HEK293T (cell line): ENCODE results near the gene IGSF9B.

ENCODE experiments used
- CTCF ChIA-PET: fragments of 350-600 bp; formaldehyde crosslinking; extraction: SDS; loops from one replicate; lab custom pipeline; 2021; ENCODE audit warnings: antibody characterized with exemption, inconsistent platforms; lab: Yijun Ruan, JAX
- POLR2A ChIA-PET: fragments of 350-600 bp; formaldehyde crosslinking; extraction: SDS; loops from one replicate; lab custom pipeline; 2020; ENCODE audit warnings: antibody characterized with exemption, inconsistent platforms; lab: Yijun Ruan, JAX
- DNase-seq: peaks from one replicate; pipeline ENCODE4 v3.0.0; 2012; ENCODE audit warnings: mixed read lengths; ENCODE audit errors: extremely low spot score
- ARNT ChIP-seq: fragments of 450-650 bp; IDR thresholded peaks from 2 replicates; pipeline ENCODE4 v1.6.1; 2017; ENCODE audit warnings: mild to moderate bottlenecking
- BHLHE40 ChIP-seq: fragments of 450-650 bp; IDR thresholded peaks from 2 replicates; pipeline ENCODE4 v1.6.1; 2016; ENCODE audit warnings: mild to moderate bottlenecking, moderate library complexity, borderline replicate concordance
- CTBP1 ChIP-seq: fragments of 450-650 bp; IDR thresholded peaks from 2 replicates; pipeline ENCODE4 v1.6.1; 2016; ENCODE audit warnings: borderline replicate concordance
- ELF4 ChIP-seq: fragments of 450-650 bp; IDR thresholded peaks from 2 replicates; pipeline ENCODE4 v1.6.1; 2017; ENCODE audit warnings: antibody characterized with exemption
- FOXA1 ChIP-seq: fragments of 450-650 bp; IDR thresholded peaks from 2 replicates; pipeline ENCODE4 v1.6.1; 2016; ENCODE audit warnings: mild to moderate bottlenecking
- FOXK2 ChIP-seq: fragments of 450-650 bp; IDR thresholded peaks from 2 replicates; pipeline ENCODE4 v1.6.1; 2016; ENCODE audit warnings: mild to moderate bottlenecking
- FOXM1 ChIP-seq: fragments of 450-650 bp; IDR thresholded peaks from 2 replicates; pipeline ENCODE4 v1.6.1; 2017; ENCODE audit warnings: mild to moderate bottlenecking, borderline replicate concordance
- HDGF ChIP-seq: fragments of 450-650 bp; IDR thresholded peaks from 2 replicates; pipeline ENCODE4 v1.6.1; 2017; ENCODE audit warnings: antibody characterized with exemption, borderline replicate concordance
- L3MBTL2 ChIP-seq: fragments of 450-650 bp; conservative IDR thresholded peaks from 2 replicates; pipeline ENCODE4 v1.6.1; 2016; ENCODE audit warnings: mild to moderate bottlenecking
- LEF1 ChIP-seq: fragments of 450-650 bp; IDR thresholded peaks from 2 replicates; pipeline ENCODE4 v1.6.1; 2017; ENCODE audit warnings: mild to moderate bottlenecking, borderline replicate concordance
- NFRKB ChIP-seq: fragments of 450-650 bp; IDR thresholded peaks from 2 replicates; pipeline ENCODE4 v1.6.1; 2016; ENCODE audit warnings: mild to moderate bottlenecking, moderate library complexity
- SP1 ChIP-seq: fragments of 450-650 bp; IDR thresholded peaks from 2 replicates; pipeline ENCODE4 v1.6.1; 2017
- SUZ12 ChIP-seq: fragments of 450-650 bp; IDR thresholded peaks from 2 replicates; pipeline ENCODE4 v1.6.1; 2016; ENCODE audit warnings: mild to moderate bottlenecking
- TARDBP ChIP-seq: fragments of 450-650 bp; IDR thresholded peaks from 2 replicates; pipeline ENCODE4 v1.6.1; 2016
- ZNF384 ChIP-seq: fragments of 450-650 bp; IDR thresholded peaks from 2 replicates; pipeline ENCODE4 v1.6.1; 2016
- TF ChIP-seq, protein P1 (sequence below): fragments of 450-650 bp; IDR thresholded peaks from 2 replicates; pipeline ENCODE4 v1.6.1; 2016

IGSF9B gene

DNA sequence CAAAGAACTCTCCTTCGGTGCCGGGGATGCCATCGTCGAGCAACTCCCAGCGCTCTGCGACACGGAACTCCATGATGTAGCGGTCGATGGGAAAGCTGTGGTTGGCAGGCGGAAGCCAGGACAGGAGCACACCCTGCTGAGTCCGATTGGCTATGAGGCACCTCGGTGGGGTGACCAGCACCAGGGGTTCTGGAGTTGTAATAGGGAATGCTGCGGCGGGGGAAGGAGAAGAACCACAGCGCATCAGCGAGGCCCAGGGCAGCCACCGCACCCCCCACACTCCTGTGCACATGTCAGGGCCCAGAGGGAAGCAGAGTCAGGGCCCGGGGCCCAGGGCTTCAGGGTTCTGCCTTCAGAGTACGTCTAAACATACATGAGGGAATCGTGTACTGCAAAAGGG, 31.0 kb downstream of the IGSF9B start:
- DNase-seq, result no peak
- CTCF ChIA-PET, result no interaction called here
- POLR2A ChIA-PET, result no interaction called here
- TF ChIP-seq CTBP1 (no peak), LEF1 (no peak), FOXM1 (no peak), HDGF (no peak), BHLHE40 (no peak), L3MBTL2 (no peak), FOXA1 (no peak), SUZ12 (no peak), ARNT (no peak), NFRKB (no peak), ELF4 (no peak), TARDBP (no peak), SP1 (no peak)
- TF ChIP-seq, protein P1, sequence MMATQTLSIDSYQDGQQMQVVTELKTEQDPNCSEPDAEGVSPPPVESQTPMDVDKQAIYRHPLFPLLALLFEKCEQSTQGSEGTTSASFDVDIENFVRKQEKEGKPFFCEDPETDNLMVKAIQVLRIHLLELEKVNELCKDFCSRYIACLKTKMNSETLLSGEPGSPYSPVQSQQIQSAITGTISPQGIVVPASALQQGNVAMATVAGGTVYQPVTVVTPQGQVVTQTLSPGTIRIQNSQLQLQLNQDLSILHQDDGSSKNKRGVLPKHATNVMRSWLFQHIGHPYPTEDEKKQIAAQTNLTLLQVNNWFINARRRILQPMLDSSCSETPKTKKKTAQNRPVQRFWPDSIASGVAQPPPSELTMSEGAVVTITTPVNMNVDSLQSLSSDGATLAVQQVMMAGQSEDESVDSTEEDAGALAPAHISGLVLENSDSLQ, result no peak

- CTCF ChIA-PET, result interaction anchor here (1.3 kb wide), 1 partner anchor 121 kb away, joined by 4 read pairs; no protein-coding TSS in a partner anchor
- TF ChIP-seq LEF1 (no peak), L3MBTL2 (no peak), SP1 (no peak)
- TF ChIP-seq, protein P1, result no peak
- DNase-seq, result no peak
- POLR2A ChIA-PET, result no interaction called here
These were observed 32.1 kb downstream of the IGSF9B start for GRCh38 chr11:133924661-133925060.

DNA sequence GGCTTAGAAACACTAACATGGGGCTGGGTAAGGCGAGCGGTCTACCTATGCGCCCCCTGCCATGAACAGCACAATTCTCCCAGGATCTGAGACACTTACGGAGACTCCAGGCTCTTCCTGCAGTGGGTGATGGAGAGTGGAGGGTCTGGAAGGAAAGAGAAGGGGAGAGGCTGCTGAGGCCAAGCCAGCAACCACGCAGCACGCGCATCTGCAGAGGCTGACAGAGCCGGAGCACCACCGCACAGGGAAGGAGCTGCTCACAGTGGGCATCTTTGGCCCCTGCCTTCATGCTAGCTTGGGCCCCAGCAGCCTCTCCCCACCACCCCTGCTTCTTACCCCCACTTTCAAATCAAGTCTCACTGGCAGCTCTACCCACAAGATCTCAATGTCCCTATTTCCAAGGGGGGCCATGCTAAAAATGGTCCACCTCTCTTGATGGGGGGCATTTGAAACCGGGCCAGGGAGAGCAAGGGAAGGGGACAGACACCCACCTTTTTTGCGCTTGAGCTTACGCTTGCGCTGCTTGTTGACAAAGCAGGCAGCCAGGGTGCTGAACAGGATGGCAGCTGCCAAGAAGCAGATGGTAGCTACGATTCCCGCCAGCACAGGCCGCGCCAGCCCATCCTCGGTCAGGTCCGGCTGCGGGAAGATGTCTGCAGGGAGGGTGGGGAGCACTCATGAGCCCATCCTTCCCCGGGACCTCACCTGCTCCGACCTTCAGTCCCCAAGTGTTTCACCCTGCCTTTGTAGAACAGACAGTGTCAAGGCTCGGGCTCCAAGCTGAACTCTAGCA, 34.5 kb downstream of the IGSF9B start:
- no peak for DNase-seq
- ChIA-PET POLR2A (interaction anchor here (0.9 to 1.1 kb wide), 2 partner anchors 35 to 112 kb away, joined by 3 to 4 read pairs; no protein-coding TSS in a partner anchor), CTCF (no interaction called here)
- TF ChIP-seq LEF1 (no peak), FOXK2 (no peak), ELF4 (no peak), CTBP1 (no peak)

GRCh38 chr11:133921513-133921912, 35.3 kb downstream of the IGSF9B start:
- POLR2A ChIA-PET, result no interaction called here
- no peak for TF ChIP-seq ELF4
- TF ChIP-seq, protein P1, result no peak
- TF ChIP-seq SUZ12, result no peak
- TF ChIP-seq CTBP1, result no peak
- no peak for TF ChIP-seq BHLHE40
- no peak for TF ChIP-seq L3MBTL2
- TF ChIP-seq HDGF, result no peak
- no peak for TF ChIP-seq ZNF384
- TF ChIP-seq NFRKB, result no peak
- no peak for TF ChIP-seq FOXA1
- TF ChIP-seq ARNT, result no peak
- no peak for TF ChIP-seq SP1
- no peak for TF ChIP-seq FOXM1
- TF ChIP-seq TARDBP, result no peak
- no peak for TF ChIP-seq LEF1
- DNase-seq, result no peak
- CTCF ChIA-PET, result no interaction called here

DNA sequence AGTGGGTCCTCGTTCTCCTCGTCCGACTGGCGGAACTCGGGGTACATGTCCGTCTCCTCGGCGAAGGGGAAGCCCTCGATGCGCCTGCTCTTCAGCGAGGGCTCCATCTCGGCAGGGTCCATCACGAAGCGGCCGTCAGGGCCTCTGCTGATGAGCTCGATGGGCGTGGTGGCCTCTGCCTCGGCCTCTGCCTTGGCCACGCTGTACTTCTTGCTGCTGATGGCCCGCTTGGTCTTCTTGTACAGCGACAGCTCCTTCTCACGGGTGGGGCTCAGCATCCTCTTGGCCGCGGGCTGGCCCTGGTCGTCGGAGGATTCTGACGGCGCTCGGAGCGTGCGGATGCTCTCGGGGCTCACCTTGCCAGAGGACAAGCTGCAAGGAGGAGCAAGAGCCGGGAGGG, 35.7 kb downstream of the IGSF9B start:
- TF ChIP-seq NFRKB, result no peak
- TF ChIP-seq L3MBTL2, result no peak
- no peak for TF ChIP-seq CTBP1
- TF ChIP-seq HDGF, result no peak
- TF ChIP-seq ARNT, result no peak
- TF ChIP-seq FOXK2, result no peak
- no peak for TF ChIP-seq TARDBP
- TF ChIP-seq ELF4, result no peak
- TF ChIP-seq SP1, result no peak
- no peak for TF ChIP-seq ZNF384
- TF ChIP-seq, protein P1, result no peak
- no peak for TF ChIP-seq FOXM1
- TF ChIP-seq FOXA1, result no peak
- TF ChIP-seq SUZ12, result no peak
- TF ChIP-seq LEF1, result no peak
- no peak for TF ChIP-seq BHLHE40
- ChIA-PET POLR2A (no interaction called here), CTCF (no interaction called here)
- DNase-seq, result no peak
